ENCODE results near the gene GLUD2.

DNA sequence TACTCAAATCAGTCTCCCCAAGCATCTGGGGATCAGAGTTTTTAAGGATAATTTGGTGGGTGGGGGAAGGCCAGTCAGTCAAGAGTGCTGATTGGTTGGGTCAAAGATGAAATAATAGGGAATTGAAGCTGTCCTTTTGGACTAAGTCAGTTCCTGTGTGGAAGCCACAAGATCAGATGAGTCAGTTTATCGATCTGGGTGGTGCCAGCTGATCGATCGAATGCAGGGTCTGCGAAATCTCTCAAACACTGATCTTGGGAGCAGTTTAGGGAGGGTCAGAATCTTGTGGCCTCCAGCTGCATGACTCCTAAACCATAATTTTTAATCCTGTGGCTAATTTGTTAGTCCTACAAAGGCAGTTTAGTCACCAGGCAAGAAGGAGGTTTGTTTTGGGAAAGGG is 17.3 kb upstream of the GLUD2 start:
- TF ChIP-seq, protein P1, sequence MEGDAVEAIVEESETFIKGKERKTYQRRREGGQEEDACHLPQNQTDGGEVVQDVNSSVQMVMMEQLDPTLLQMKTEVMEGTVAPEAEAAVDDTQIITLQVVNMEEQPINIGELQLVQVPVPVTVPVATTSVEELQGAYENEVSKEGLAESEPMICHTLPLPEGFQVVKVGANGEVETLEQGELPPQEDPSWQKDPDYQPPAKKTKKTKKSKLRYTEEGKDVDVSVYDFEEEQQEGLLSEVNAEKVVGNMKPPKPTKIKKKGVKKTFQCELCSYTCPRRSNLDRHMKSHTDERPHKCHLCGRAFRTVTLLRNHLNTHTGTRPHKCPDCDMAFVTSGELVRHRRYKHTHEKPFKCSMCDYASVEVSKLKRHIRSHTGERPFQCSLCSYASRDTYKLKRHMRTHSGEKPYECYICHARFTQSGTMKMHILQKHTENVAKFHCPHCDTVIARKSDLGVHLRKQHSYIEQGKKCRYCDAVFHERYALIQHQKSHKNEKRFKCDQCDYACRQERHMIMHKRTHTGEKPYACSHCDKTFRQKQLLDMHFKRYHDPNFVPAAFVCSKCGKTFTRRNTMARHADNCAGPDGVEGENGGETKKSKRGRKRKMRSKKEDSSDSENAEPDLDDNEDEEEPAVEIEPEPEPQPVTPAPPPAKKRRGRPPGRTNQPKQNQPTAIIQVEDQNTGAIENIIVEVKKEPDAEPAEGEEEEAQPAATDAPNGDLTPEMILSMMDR (IDR thresholded peaks at IDR 0.05; ENCODE audit: low read length): no peak
- TF ChIP-seq EZH2 (IDR thresholded peaks at IDR 0.05; ENCODE audit: borderline replicate concordance, low read length): no peak
